Body of pancreas (tissue), 4 donors: ENCODE results near the gene ZNF74.

ENCODE experiments used
- POLR2A ChIP-seq, 3 donors: fragments of 450-650 bp; IDR thresholded peaks; one replicate each; pipeline ENCODE4 v1.6.1; 2016; ENCODE audit warnings: antibody characterized with exemption in 3 of 3, mild to moderate bottlenecking in 2 of 3
- TF ChIP-seq, protein P1 (sequence below), 7 experiments: fragments of 450-650 bp in 4 of 7; fragments of 200-600 bp in 3 of 7; sonication (generic) in 3 of 7; IDR thresholded peaks; one replicate each; pipeline ENCODE4 v1.5.1; 2016 to 2019; ENCODE audit warnings: antibody characterized with exemption in 7 of 7

DNA sequence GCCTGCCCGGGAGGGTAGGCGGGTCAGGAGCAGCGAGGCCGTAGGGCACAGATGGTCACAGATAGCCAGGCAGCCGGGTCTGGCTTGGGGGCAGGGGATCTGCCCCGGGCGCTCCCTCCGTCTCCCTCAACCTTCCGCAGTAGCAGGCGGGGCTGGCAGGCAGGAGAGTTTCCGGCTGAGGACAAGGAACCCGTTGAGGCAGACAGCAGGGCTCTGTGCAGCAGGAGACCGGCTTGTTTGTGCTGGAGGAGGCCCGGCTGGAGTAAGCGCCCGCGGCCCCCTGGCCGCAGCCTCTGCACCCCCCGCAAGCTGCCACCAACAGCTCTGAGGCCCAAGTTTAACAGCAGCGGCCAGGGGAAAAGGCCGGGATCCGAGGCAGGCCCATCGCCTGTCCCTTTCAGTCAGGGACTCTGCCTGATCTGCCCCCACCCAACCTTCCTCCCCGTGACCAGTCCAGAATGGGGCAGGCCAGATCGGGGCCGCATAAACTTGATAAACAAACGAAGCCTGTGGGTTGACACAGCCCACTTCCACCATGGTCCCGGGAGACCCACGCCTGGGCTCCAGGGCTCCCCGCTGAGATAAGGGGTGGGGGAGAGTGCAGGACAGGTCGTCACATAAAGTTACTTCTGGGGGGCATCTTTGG lies 30.1 kb downstream of the ZNF74 start:
- TF ChIP-seq, protein P1, sequence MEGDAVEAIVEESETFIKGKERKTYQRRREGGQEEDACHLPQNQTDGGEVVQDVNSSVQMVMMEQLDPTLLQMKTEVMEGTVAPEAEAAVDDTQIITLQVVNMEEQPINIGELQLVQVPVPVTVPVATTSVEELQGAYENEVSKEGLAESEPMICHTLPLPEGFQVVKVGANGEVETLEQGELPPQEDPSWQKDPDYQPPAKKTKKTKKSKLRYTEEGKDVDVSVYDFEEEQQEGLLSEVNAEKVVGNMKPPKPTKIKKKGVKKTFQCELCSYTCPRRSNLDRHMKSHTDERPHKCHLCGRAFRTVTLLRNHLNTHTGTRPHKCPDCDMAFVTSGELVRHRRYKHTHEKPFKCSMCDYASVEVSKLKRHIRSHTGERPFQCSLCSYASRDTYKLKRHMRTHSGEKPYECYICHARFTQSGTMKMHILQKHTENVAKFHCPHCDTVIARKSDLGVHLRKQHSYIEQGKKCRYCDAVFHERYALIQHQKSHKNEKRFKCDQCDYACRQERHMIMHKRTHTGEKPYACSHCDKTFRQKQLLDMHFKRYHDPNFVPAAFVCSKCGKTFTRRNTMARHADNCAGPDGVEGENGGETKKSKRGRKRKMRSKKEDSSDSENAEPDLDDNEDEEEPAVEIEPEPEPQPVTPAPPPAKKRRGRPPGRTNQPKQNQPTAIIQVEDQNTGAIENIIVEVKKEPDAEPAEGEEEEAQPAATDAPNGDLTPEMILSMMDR (IDR thresholded peaks at IDR 0.05): no peak
- TF ChIP-seq POLR2A (IDR thresholded peaks at IDR 0.05): no peak
